ENCODE results near the gene CTAGE9.

- TF ChIP-seq EZH2 (IDR thresholded peaks at IDR 0.05; ENCODE audit: borderline replicate concordance, low read length) (no peak), CTCF (IDR thresholded peaks at IDR 0.05; ENCODE audit: low read length) (no peak)
Observed at GRCh38 chr6:131755597-131755996, 44.8 kb upstream of the CTAGE9 start.

All from OCI-LY1 (cell line).